Activated CD4-positive, alpha-beta memory T cell treated with anti-CD3 and anti-CD28 coated beads for 36 hours (primary cell): ENCODE measurements around the gene LAMA2. TPM values are rescaled to one million over a fixed set of nuclear protein-coding genes. Genes with fewer than 3 reads are reported as not detected.

Experiments
- CTCF ChIA-PET: fragments of 350-600 bp; sonication (Branson Sonifier 250); formaldehyde crosslinking; loops from one replicate; lab custom pipeline; 2021; ENCODE audit warnings: antibody characterized with exemption, inconsistent platforms; lab: Charles Lee
- POLR2A ChIA-PET: fragments of 350-600 bp; sonication (Branson Sonifier 250); formaldehyde crosslinking; loops from one replicate; lab custom pipeline; 2021; ENCODE audit warnings: antibody characterized with exemption; lab: Charles Lee
- DNase-seq: peaks from one replicate; pipeline ENCODE4 v3.0.0-alpha.2; 2020
- H3K27ac Mint-ChIP-seq: one replicate; pipeline ENCODE4 v1.8.0; 2021; ENCODE audit warnings: mixed read lengths
- H3K27me3 Mint-ChIP-seq: one replicate; pipeline ENCODE4 v1.8.0; 2021; ENCODE audit warnings: mixed read lengths
- H3K36me3 Mint-ChIP-seq: one replicate; pipeline ENCODE4 v1.8.0; 2021; ENCODE audit warnings: mixed read lengths
- H3K4me1 Mint-ChIP-seq: one replicate; pipeline ENCODE4 v1.8.0; 2021; ENCODE audit warnings: low read depth, mixed read lengths
- H3K4me3 Mint-ChIP-seq: one replicate; pipeline ENCODE4 v1.8.0; 2021; ENCODE audit warnings: mild to moderate bottlenecking, mixed read lengths
- H3K9me3 Mint-ChIP-seq: one replicate; pipeline ENCODE4 v1.8.0; 2021; ENCODE audit warnings: mixed read lengths
- intact Hi-C: fragments of 100-400 bp; cut with micrococcal nuclease; formaldehyde crosslinking; loops from one replicate; pipeline ENCODE4 v1.15.1; 2023
- total RNA-seq, 2 experiments: library from RNA; stranded (reverse); gene quantifications; one replicate each; pipeline ENCODE4 v1.2.3, GENCODE V29; 2021

LAMA2 gene
- total RNA-seq, 2 experiments from 2014 or later = 0.15 to 0.48 TPM

- Mint-ChIP-seq H3K36me3 (no peaks in the 10 kb centered on the region), H3K4me3 (no peak overlapping the region), H3K27me3 (no peaks in the 10 kb centered on the region), H3K27ac (no peak overlapping the region), H3K9me3 (no peaks in the 10 kb centered on the region), H3K4me1 (no peaks in the 10 kb centered on the region)
- no peak for DNase-seq
- ChIA-PET POLR2A (no interaction called here), CTCF (no interaction called here)
- intact Hi-C loops = no loop called here
These were observed 624.3 kb downstream of the LAMA2 start for GRCh38 chr6:129507059-129507807.

DNA sequence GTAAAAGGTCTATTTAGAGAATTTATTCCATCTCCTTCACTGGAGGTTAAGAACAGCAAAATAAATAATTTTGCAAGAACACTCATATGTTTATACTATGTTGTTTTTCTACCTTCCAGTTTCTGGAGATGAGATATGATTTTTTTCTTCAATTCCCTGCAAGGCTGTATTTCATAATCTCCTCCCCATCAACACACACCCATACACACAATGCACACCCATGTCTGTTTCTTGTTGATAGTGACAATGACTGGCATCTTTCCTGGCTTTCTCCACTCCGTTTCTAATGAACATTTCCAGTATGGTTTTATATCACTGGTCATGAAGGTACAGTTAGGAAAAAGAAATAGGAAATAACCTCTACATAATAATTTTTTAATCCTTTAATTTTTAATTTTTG is 624.9 kb downstream of the LAMA2 start:
- POLR2A ChIA-PET = no interaction called here
- CTCF ChIA-PET = interaction anchor here (0.9 kb wide), 1 partner anchor 8 kb away, joined by 4 read pairs; no protein-coding TSS in a partner anchor
- H3K27me3 Mint-ChIP-seq = no peaks in the 10 kb centered on the region
- H3K4me1 Mint-ChIP-seq = no peaks in the 10 kb centered on the region
- H3K36me3 Mint-ChIP-seq = no peaks in the 10 kb centered on the region
- intact Hi-C loops = no loop called here
- H3K27ac Mint-ChIP-seq = no peak overlapping the region
- DNase-seq = no peak
- no peak overlapping the region for H3K4me3 Mint-ChIP-seq
- H3K9me3 Mint-ChIP-seq = no peaks in the 10 kb centered on the region

DNA sequence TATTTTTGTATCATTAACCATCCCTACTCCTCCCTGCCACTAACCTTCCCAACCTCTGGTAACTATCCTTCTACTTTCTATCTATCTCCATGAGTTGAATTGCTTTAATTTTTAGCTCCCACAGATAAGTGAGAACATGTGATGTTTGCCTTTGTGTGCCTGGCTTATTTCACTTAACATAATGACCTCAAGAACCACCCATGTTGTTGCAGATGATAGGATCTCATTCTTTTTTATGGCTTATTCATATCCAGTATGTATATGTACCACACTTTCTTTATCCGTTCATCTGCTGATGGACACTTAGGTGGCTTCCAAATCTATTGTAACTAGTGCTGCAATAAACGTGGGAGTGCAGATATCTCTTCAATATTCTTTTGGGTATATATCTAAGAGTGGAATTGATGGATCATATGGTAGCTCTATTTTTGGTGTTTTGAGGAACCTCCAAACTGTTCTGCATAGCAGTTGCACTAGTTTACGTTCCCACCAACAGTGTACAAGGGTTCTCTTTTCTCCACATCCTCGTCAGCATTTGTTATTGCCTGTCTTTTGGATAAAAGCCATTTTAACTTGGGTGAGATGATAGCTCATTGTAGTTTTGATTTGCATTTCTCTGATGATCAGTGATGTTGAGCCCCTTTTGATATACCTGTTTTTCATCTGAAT is 625.7 kb downstream of the LAMA2 start:
- Mint-ChIP-seq H3K4me3 (no peak overlapping the region), H3K9me3 (no peaks in the 10 kb centered on the region), H3K4me1 (peaks cover 2% of the 10 kb centered on the region), H3K27me3 (no peaks in the 10 kb centered on the region), H3K27ac (no peak overlapping the region), H3K36me3 (no peaks in the 10 kb centered on the region)
- intact Hi-C loops = no loop called here
- ChIA-PET CTCF (interaction anchor here (0.9 kb wide), 1 partner anchor 9 kb away, joined by 4 read pairs; no protein-coding TSS in a partner anchor), POLR2A (no interaction called here)
- no peak for DNase-seq

GRCh38 chr6:129510950-129511349 is 628.0 kb downstream of the LAMA2 start:
- Mint-ChIP-seq H3K27ac (no peak overlapping the region), H3K36me3 (no peaks in the 10 kb centered on the region), H3K9me3 (no peaks in the 10 kb centered on the region), H3K4me3 (no peak overlapping the region), H3K27me3 (no peaks in the 10 kb centered on the region), H3K4me1 (peaks cover 2% of the 10 kb centered on the region)
- intact Hi-C loops = no loop called here
- DNase-seq = no peak
- CTCF ChIA-PET = interaction anchor here (1.7 kb wide), 1 partner anchor 10 kb away, joined by 8 read pairs; no protein-coding TSS in a partner anchor
- POLR2A ChIA-PET = no interaction called here

GRCh38 chr6:129513471-129513870 is 630.5 kb downstream of the LAMA2 start:
- Mint-ChIP-seq H3K27ac (no peak overlapping the region), H3K36me3 (no peaks in the 10 kb centered on the region), H3K4me1 (peaks cover 2% of the 10 kb centered on the region), H3K27me3 (no peaks in the 10 kb centered on the region), H3K4me3 (no peak overlapping the region), H3K9me3 (no peaks in the 10 kb centered on the region)
- POLR2A ChIA-PET = no interaction called here
- intact Hi-C loops = no loop called here
- CTCF ChIA-PET = interaction anchor here (1.8 kb wide), 1 partner anchor 14 kb away, joined by 4 read pairs; no protein-coding TSS in a partner anchor
- DNase-seq = no peak

GRCh38 chr6:129515004-129515403 is 632.1 kb downstream of the LAMA2 start:
- Mint-ChIP-seq H3K27me3 (no peaks in the 10 kb centered on the region), H3K4me3 (no peak overlapping the region), H3K4me1 (peaks cover 2% of the 10 kb centered on the region), H3K27ac (no peak overlapping the region), H3K36me3 (no peaks in the 10 kb centered on the region), H3K9me3 (no peaks in the 10 kb centered on the region)
- DNase-seq = no peak
- ChIA-PET CTCF (interaction anchor here (1.1 kb wide), 1 partner anchor 215 kb away, joined by 3 read pairs; no protein-coding TSS in a partner anchor), POLR2A (no interaction called here)
- intact Hi-C loops = no loop called here

GRCh38 chr6:129516005-129516404 is 633.1 kb downstream of the LAMA2 start:
- intact Hi-C loops = no loop called here
- ChIA-PET POLR2A (no interaction called here), CTCF (interaction anchor here (1.9 kb wide), 1 partner anchor 17 kb away, joined by 9 read pairs; no protein-coding TSS in a partner anchor)
- Mint-ChIP-seq H3K27ac (no peak overlapping the region), H3K9me3 (no peaks in the 10 kb centered on the region), H3K27me3 (no peaks in the 10 kb centered on the region), H3K4me3 (no peak overlapping the region), H3K4me1 (peaks cover 2% of the 10 kb centered on the region), H3K36me3 (no peaks in the 10 kb centered on the region)
- no peak for DNase-seq

GRCh38 chr6:129516787-129517186 is 633.8 kb downstream of the LAMA2 start:
- no peaks in the 10 kb centered on the region for H3K27me3 Mint-ChIP-seq
- H3K9me3 Mint-ChIP-seq = no peaks in the 10 kb centered on the region
- ChIA-PET CTCF (interaction anchor here (0.9 to 1.9 kb wide), 2 partner anchors 14 to 18 kb away, joined by 3 to 9 read pairs; no protein-coding TSS in a partner anchor), POLR2A (no interaction called here)
- intact Hi-C loops = no loop called here
- peaks cover 2% of the 10 kb centered on the region for H3K4me1 Mint-ChIP-seq
- no peak overlapping the region for H3K4me3 Mint-ChIP-seq
- no peak overlapping the region for H3K27ac Mint-ChIP-seq
- no peak for DNase-seq
- no peaks in the 10 kb centered on the region for H3K36me3 Mint-ChIP-seq

DNA sequence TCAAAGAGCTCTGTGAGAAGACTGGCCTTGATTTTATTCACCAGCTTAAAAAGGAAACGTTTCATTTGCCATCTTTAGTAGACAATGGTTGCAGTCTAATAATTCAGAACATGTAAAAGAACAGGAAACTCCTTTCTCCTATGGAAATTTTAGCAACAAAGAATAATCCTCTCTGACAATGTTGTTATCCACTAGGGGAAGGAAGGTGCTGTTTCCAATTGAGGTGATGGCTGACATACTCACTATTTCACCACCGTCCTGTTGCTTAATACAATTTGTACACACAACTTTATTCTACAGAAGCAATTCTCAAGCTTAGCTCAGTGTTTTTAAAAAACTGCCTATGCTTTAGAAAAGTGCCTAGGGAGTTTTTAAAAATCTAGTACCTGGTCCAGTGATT is 634.4 kb downstream of the LAMA2 start:
- Mint-ChIP-seq H3K9me3 (no peaks in the 10 kb centered on the region), H3K4me1 (peaks cover 2% of the 10 kb centered on the region), H3K36me3 (no peaks in the 10 kb centered on the region), H3K4me3 (no peak overlapping the region), H3K27ac (no peak overlapping the region), H3K27me3 (no peaks in the 10 kb centered on the region)
- ChIA-PET POLR2A (no interaction called here), CTCF (interaction anchor here (0.9 to 1.9 kb wide), 2 partner anchors 15 to 19 kb away, joined by 3 to 9 read pairs; no protein-coding TSS in a partner anchor)
- DNase-seq = no peak
- intact Hi-C loops = no loop called here

GRCh38 chr6:129519750-129520149 is 636.8 kb downstream of the LAMA2 start:
- H3K4me1 Mint-ChIP-seq = no peaks in the 10 kb centered on the region
- no peak for DNase-seq
- no peak overlapping the region for H3K4me3 Mint-ChIP-seq
- POLR2A ChIA-PET = no interaction called here
- no peak overlapping the region for H3K27ac Mint-ChIP-seq
- CTCF ChIA-PET = no interaction called here
- no peaks in the 10 kb centered on the region for H3K27me3 Mint-ChIP-seq
- intact Hi-C loops = no loop called here
- H3K36me3 Mint-ChIP-seq = no peaks in the 10 kb centered on the region
- no peaks in the 10 kb centered on the region for H3K9me3 Mint-ChIP-seq

- H3K27me3 Mint-ChIP-seq = no peaks in the 10 kb centered on the region
- H3K4me1 Mint-ChIP-seq = no peaks in the 10 kb centered on the region
- CTCF ChIA-PET = no interaction called here
- H3K4me3 Mint-ChIP-seq = no peak overlapping the region
- H3K36me3 Mint-ChIP-seq = no peaks in the 10 kb centered on the region
- no peaks in the 10 kb centered on the region for H3K9me3 Mint-ChIP-seq
- no peak for DNase-seq
- intact Hi-C loops = no loop called here
- no peak overlapping the region for H3K27ac Mint-ChIP-seq
- POLR2A ChIA-PET = no interaction called here
These were observed 639.0 kb downstream of the LAMA2 start for GRCh38 chr6:129521946-129522345.

- ChIA-PET POLR2A (no interaction called here), CTCF (interaction anchor here (0.6 kb wide), 1 partner anchor 215 kb away, joined by 3 read pairs; no protein-coding TSS in a partner anchor)
- Mint-ChIP-seq H3K4me1 (no peaks in the 10 kb centered on the region), H3K27me3 (no peaks in the 10 kb centered on the region), H3K36me3 (no peaks in the 10 kb centered on the region), H3K9me3 (no peaks in the 10 kb centered on the region), H3K4me3 (no peak overlapping the region), H3K27ac (no peak overlapping the region)
- no peak for DNase-seq
- intact Hi-C loops = no loop called here
These were observed 640.9 kb downstream of the LAMA2 start for GRCh38 chr6:129523816-129524215.
